Retinal pigment epithelial cell (primary cell): Measurements from ENCODE around the gene NRSN1.

ENCODE experiments used
- DNase-seq: peaks from one replicate; pipeline ENCODE4 v3.0.0-alpha.2; 2010; ENCODE audit warnings: low read depth
- H3K4me3 ChIP-seq: 2 replicates; pipeline ENCODE4 v1.5.1; 2011; ENCODE audit warnings: mild to moderate bottlenecking, low read length, control low read depth, moderate library complexity
- CTCF ChIP-seq: conservative IDR thresholded peaks from 2 replicates; pipeline ENCODE4 v1.5.1; 2011; ENCODE audit warnings: low read depth, low read length, control low read depth, inconsistent platforms

Gene NRSN1

DNA sequence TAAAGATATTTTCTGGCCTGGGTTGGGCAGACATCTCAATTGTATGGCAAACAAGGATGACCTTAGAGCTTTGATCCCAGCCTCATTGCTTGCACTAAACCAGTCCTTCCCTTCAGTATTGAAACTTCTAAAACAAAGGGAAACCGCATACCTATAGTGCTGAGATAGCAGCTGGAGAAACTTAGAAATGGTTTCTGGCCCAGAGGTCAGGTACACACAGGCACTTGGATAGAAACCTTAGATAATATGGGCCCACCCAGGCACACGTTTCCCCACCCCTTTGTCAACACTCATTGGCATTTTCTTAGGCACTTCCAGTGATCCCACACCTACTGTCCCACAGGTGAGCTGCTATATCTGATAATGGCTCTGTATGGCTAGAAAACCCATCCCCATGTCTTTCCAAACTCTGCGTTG, 22.1 kb downstream of the NRSN1 start:
- no peak for DNase-seq
- TF ChIP-seq CTCF = no peak
- H3K4me3 ChIP-seq = no peak overlapping the region

DNA sequence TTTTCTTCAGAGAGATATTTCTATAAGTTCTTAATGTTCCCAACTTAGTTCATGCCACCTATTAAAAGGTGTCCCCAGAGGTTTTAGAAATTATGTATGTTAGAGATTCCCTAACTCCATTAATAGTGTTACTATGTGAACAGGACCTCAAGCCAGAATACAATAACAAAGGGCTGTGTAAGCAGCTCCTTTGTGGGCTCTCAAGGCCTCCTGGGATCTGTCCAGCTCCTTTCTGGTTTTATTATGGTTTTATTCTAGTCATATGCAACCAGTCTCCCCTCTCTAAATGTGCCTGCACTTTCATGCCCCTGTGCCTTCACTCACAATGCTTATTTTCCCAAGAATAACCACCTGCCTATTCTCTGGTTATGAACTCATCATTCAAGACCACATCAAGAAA, 22.7 kb downstream of the NRSN1 start:
- no peak for DNase-seq
- no peak overlapping the region for H3K4me3 ChIP-seq
- TF ChIP-seq CTCF = no peak

- DNase-seq = no peak
- H3K4me3 ChIP-seq = no peak overlapping the region
- no peak for TF ChIP-seq CTCF
Measured at GRCh38 chr6:24149296-24149695, 23.3 kb downstream of the NRSN1 start.

DNA sequence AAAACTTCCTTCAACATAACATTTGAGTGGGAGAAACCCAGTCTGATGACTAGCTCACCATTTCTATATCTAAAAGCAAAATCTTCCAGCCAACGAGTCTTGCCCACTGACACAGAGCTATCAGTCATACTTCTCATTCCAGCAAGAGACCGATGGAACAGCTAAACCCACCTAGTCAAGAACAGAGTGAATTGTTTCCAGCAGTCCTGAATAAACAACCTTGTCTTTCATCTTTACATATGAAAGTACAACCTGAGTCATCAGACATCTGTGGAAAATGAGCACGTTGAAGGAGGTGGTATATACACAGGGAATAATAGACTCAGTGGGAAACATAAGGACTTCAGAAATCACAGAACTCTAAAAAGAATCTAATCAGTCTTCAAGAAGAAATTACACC, 23.8 kb downstream of the NRSN1 start:
- TF ChIP-seq CTCF = no peak
- DNase-seq = no peak
- no peak overlapping the region for H3K4me3 ChIP-seq

GRCh38 chr6:24152014-24152413, 26.0 kb downstream of the NRSN1 start:
- TF ChIP-seq CTCF = no peak
- no peak overlapping the region for H3K4me3 ChIP-seq
- no peak for DNase-seq

- DNase-seq = no peak
- H3K4me3 ChIP-seq = no peak overlapping the region
- TF ChIP-seq CTCF = no peak
Measured at GRCh38 chr6:24154121-24154520, 28.1 kb downstream of the NRSN1 start.

DNA sequence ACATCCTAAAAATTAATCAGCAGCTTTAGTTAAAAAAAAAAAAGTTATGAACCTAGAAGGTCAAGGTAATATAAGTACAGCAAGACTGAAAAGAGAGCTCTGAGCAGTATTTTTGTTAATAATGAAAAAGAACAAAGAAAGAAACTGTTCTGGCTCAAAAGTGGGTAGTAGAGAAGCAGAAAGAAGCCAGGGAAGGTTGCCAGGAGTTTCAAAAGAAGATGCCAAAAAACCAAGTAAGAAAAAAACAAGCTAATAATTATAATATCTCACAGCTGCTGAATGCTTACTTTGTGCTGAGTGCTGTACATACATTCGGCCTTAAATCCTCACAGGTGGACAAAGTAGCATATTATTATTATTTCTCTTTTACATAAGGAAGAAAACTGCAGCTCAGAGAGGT, 31.9 kb downstream of the NRSN1 start:
- TF ChIP-seq CTCF = no peak
- DNase-seq = no peak

More for the DNA sequence above, 31.9 kb downstream of the NRSN1 start:
- no peak overlapping the region for H3K4me3 ChIP-seq
